GM12878 (cell line): ENCODE results near the gene INTS6. TPM values are rescaled to one million over a fixed set of nuclear protein-coding genes. Genes with fewer than 3 reads are reported as not detected.

Source experiments
- ATAC-seq: fragments of 200-7000 bp; cut with Tn5 transposase; 3 replicates; pipeline ENCODE4 v1.9.1; 2020; ENCODE audit warnings: mild to moderate bottlenecking, moderate library complexity
- BruUV-seq: library from RNA; stranded (reverse); fragments of 400-500 nt; replicated peaks from 2 replicates; lab custom pipeline; 2021; lab: Mats Ljungman, UMichigan
- CTCF ChIA-PET: fragments of 300-600 bp; sonication (Branson Sonifier 250); formaldehyde crosslinking; extraction: SDS; loops from one replicate; lab custom pipeline; 2021; ENCODE audit warnings: inconsistent platforms; lab: Yijun Ruan, JAX
- POLR2A ChIA-PET: fragments of 350-600 bp; formaldehyde crosslinking; extraction: SDS; loops from one replicate; lab custom pipeline; 2021; ENCODE audit warnings: inconsistent platforms; lab: Charles Lee
- RAD21 ChIA-PET: fragments of 300-600 bp; sonication (Branson Sonifier 250); formaldehyde crosslinking; loops from one replicate; lab custom pipeline; 2023; ENCODE audit warnings: antibody characterized with exemption; ENCODE audit not compliant: unreplicated experiment; lab: Charles Lee
- SMC1A ChIA-PET: fragments of 300-600 bp; sonication (Branson Sonifier 250); formaldehyde crosslinking; loops from one replicate; lab custom pipeline; 2023; ENCODE audit not compliant: unreplicated experiment, uncharacterized antibody; lab: Charles Lee
- DNase-seq: peaks from one replicate; pipeline ENCODE4 v3.0.0-alpha.2; 2011; ENCODE audit warnings: low read depth, low spot score
- FAIRE-seq: peaks from 3 replicates; lab custom pipeline; 2011; peaks lifted over from hg19 to GRCh38; lab: Jason Lieb, UNC
- H2AFZ ChIP-seq: 2 replicates; pipeline ENCODE4 v1.6.0; 2011; ENCODE audit warnings: low read depth, low read length, control low read depth; ENCODE audit not compliant: control insufficient read depth
- H3K27ac ChIP-seq: 2 replicates; pipeline ENCODE4 v1.5.1; 2011; ENCODE audit warnings: control low read depth; ENCODE audit not compliant: control insufficient read depth, insufficient read depth
- H3K27me3 ChIP-seq, 2 experiments: replicated peaks in 1 of 2; 2 replicates each; pipeline versions ENCODE4 v1.6.0 to v1.6.1; 2011; ENCODE audit warnings: low read length in 1 of 2; ENCODE audit not compliant: control insufficient read depth in 2 of 2, insufficient read depth in 2 of 2
- H3K36me3 ChIP-seq, 2 experiments: 2 replicates each; pipeline ENCODE4 v1.5.1; 2011; ENCODE audit warnings: low read length in 1 of 2; ENCODE audit not compliant: control insufficient read depth in 2 of 2, insufficient read depth in 2 of 2
- H3K4me1 ChIP-seq: 2 replicates; pipeline ENCODE4 v1.6.1; 2011; ENCODE audit warnings: mild to moderate bottlenecking, low read length, moderate library complexity, mixed read lengths; ENCODE audit not compliant: control insufficient read depth, insufficient read depth
- H3K4me2 ChIP-seq: 2 replicates; pipeline ENCODE4 v1.6.0; 2011; ENCODE audit warnings: control low read depth; ENCODE audit not compliant: control insufficient read depth, insufficient read depth
- H3K4me3 ChIP-seq: fragments of 200-600 bp; sonication (generic); 2 replicates; pipeline ENCODE4 v1.5.1; 2016
- H3K79me2 ChIP-seq: 2 replicates; pipeline ENCODE4 v1.6.0; 2011; ENCODE audit warnings: low read length; ENCODE audit not compliant: control insufficient read depth, insufficient read depth
- H3K9ac ChIP-seq: 2 replicates; pipeline ENCODE4 v1.8.0; 2011; ENCODE audit warnings: low read length, control low read depth, mixed read lengths; ENCODE audit not compliant: control insufficient read depth, insufficient read depth
- H3K9me3 ChIP-seq: replicated peaks from 3 replicates; pipeline ENCODE4 v1.5.1; 2011; ENCODE audit warnings: mild to moderate bottlenecking, low read length; ENCODE audit not compliant: control insufficient read depth, insufficient read depth
- H4K20me1 ChIP-seq: 2 replicates; pipeline ENCODE4 v1.6.0; 2011; ENCODE audit not compliant: control insufficient read depth, insufficient read depth
- BRCA1 ChIP-seq: IDR thresholded peaks from 2 replicates; pipeline ENCODE4 v1.6.1; 2011; ENCODE audit warnings: low read depth, low read length, improper control_type of control experiment
- CBX5 ChIP-seq: sonication (generic); IDR thresholded peaks from 2 replicates; pipeline ENCODE4 v1.6.1; 2016; ENCODE audit warnings: low read depth, moderate library complexity, mild to moderate bottlenecking, inconsistent platforms
- CEBPB ChIP-seq, 2 experiments: fragments of 150-350 bp in 1 of 2; IDR thresholded peaks; 2 replicates each; pipeline ENCODE4 v1.6.1; 2012 to 2014; ENCODE audit warnings: low read depth in 2 of 2, low read length in 2 of 2, borderline replicate concordance in 1 of 2, inconsistent platforms in 1 of 2
- EED ChIP-seq: sonication (generic); IDR thresholded peaks from 2 replicates; pipeline ENCODE4 v1.6.1; 2016; ENCODE audit warnings: antibody characterized with exemption, low read depth
- FOXM1 ChIP-seq: IDR thresholded peaks from 2 replicates; pipeline ENCODE4 v1.6.1; 2012; ENCODE audit warnings: low read depth, mild to moderate bottlenecking, inconsistent platforms, low read length, moderate library complexity
- GABPA ChIP-seq: IDR thresholded peaks from 2 replicates; pipeline ENCODE4 v1.6.1; 2014; ENCODE audit warnings: antibody characterized with exemption, low read depth, mild to moderate bottlenecking, inconsistent platforms
- GATAD2B ChIP-seq: fragments of 450-650 bp; conservative IDR thresholded peaks from 2 replicates; pipeline ENCODE4 v1.6.1; 2017; ENCODE audit warnings: low read depth, mild to moderate bottlenecking, moderate library complexity
- LARP7 ChIP-seq: fragments of 450-650 bp; IDR thresholded peaks from 2 replicates; pipeline ENCODE4 v1.6.1; 2017; ENCODE audit warnings: mild to moderate bottlenecking
- MEF2A ChIP-seq: IDR thresholded peaks from 2 replicates; pipeline ENCODE4 v1.6.1; 2011; ENCODE audit warnings: low read depth, mild to moderate bottlenecking, low read length, moderate library complexity; ENCODE audit not compliant: insufficient read depth
- MTA3 ChIP-seq: IDR thresholded peaks from 2 replicates; pipeline ENCODE4 v1.6.1; 2012; ENCODE audit warnings: low read length, inconsistent platforms, borderline replicate concordance
- NBN ChIP-seq: fragments of 450-650 bp; IDR thresholded peaks from 2 replicates; pipeline ENCODE4 v1.6.1; 2016
- NFYB ChIP-seq: IDR thresholded peaks from 2 replicates; pipeline ENCODE4 v1.6.1; 2011; ENCODE audit warnings: low read depth, mild to moderate bottlenecking, low read length, improper control_type of control experiment, moderate library complexity; ENCODE audit not compliant: insufficient read depth
- NRF1 ChIP-seq: conservative IDR thresholded peaks from 2 replicates; pipeline ENCODE4 v1.6.1; 2011; ENCODE audit warnings: mild to moderate bottlenecking, low read depth, low read length, improper control_type of control experiment
- SMAD1 ChIP-seq: fragments of 450-650 bp; IDR thresholded peaks from 2 replicates; pipeline ENCODE4 v1.6.1; 2018; ENCODE audit warnings: mild to moderate bottlenecking, low read depth; ENCODE audit not compliant: partially characterized antibody
- SMC3 ChIP-seq: IDR thresholded peaks from 2 replicates; pipeline ENCODE4 v1.6.1; 2011; ENCODE audit warnings: low read length, improper control_type of control experiment, borderline replicate concordance
- STAT3 ChIP-seq: IDR thresholded peaks from 2 replicates; pipeline ENCODE4 v1.6.1; 2011; ENCODE audit warnings: low read depth, low read length, improper control_type of control experiment
- YY1 ChIP-seq: IDR thresholded peaks from 2 replicates; pipeline ENCODE4 v1.6.1; 2011; ENCODE audit warnings: low read depth, mild to moderate bottlenecking, low read length
- WGBS: methylation state at CpG from one replicate; pipeline ENCODE4 v1.1.6; 2016; ENCODE audit warnings: low lambda C conversion rate; ENCODE audit not compliant: insufficient replicate concordance, insufficient coverage; ENCODE audit errors: missing lambda C conversion rate; 5-methylcytosine and 5-hydroxymethylcytosine counted together
- in situ Hi-C: fragments of 300-500 bp; cut with MboI; formaldehyde crosslinking; loops from 9 replicates; pipeline ENCODE4 v1.14.3; 2018; ENCODE audit warnings: mixed read lengths
- intact Hi-C: fragments of 100-400 bp; cut with micrococcal nuclease; formaldehyde crosslinking; loops from one replicate; pipeline ENCODE4 v1.14.2; 2022; ENCODE audit not compliant: unreplicated experiment
- polyA plus RNA-seq, 11 experiments: library from polyadenylated mRNA; depleted of rRNA in 4 of 11; unstranded in 6 of 11; stranded (reverse) in 5 of 11; fragments of >200 nt; fragmentation: Nextera tagmentation in 4 of 11; fragmentation: Illumina TruSeq in 1 of 11; extraction: Ambion mirVana in 4 of 11; extraction: Trizol in 1 of 11; gene quantifications; 1 replicate in 1 of 11; 2 replicates in 10 of 11; pipeline versions ENCODE4 v1.2.1 to v1.2.3, GENCODE V29; 2011 to 2016; ENCODE audit warnings: inconsistent platforms in 2 of 11, missing spikeins in 2 of 11, low read depth in 1 of 11
- total RNA-seq, 4 experiments: library from RNA; depleted of rRNA in 3 of 4; stranded (reverse); fragments of >200 nt in 3 of 4; fragmentation: Illumina TruSeq in 1 of 4; extraction: Trizol in 1 of 4; gene quantifications; 2 replicates each; pipeline versions ENCODE4 v1.2.1 to v1.2.3, GENCODE V29; 2013 to 2021
- TF ChIP-seq, protein P1 (sequence below): fragments of 150-350 bp; IDR thresholded peaks from 2 replicates; pipeline ENCODE4 v1.6.1; 2014; ENCODE audit warnings: mild to moderate bottlenecking, low read depth, low read length
- TF ChIP-seq, protein P2 (sequence below): IDR thresholded peaks from 2 replicates; pipeline ENCODE4 v1.6.1; 2012; ENCODE audit warnings: low read depth, low read length, improper control_type of control experiment
- TF ChIP-seq, protein P3 (sequence below): IDR thresholded peaks from 2 replicates; pipeline ENCODE4 v1.6.1; 2012; ENCODE audit warnings: low read depth, low read length, improper control_type of control experiment

INTS6 gene
- total and polyA plus RNA-seq, 10 of the 15 experiments (the other 5 are each of a cell fraction or from before 2014, with no cell fraction given) = 7.2 to 57.7 (median 30.9) TPM

DNA sequence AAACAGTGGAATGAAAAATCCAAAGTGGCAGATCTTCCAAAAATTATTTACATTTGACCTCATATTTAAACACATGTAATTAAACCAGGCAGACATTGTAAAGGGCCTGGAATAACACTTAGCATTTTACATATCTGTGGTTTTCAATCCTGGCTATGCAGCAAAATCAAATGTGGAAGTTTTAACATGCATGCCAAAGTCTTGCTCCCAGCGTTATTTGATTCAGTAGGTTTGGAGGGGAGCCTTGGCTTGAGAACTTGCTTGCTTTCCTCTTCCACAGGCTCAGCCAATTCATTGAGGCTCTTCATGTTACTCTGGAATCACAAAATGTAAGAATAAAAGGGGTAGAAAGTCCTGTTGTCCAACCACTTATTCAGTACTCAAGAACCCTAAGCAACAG, 42.5 kb upstream of the INTS6 start:
- intact Hi-C loops (no loop called here), in situ Hi-C loops (no loop called here)
- 43% methylated on average over 1 of the region's 1 CpG for WGBS
- no peak for FAIRE-seq
- POLR2A ChIA-PET = no interaction called here
- no peaks in the 10 kb centered on the region for H3K27me3 ChIP-seq
- CTCF ChIA-PET = no interaction called here
- BruUV-seq = no TSS peak
- TF ChIP-seq CEBPB (IDR thresholded peaks at IDR 0.05; ENCODE audit: borderline replicate concordance in 1 of 2, low read depth in 2 of 2, low read length in 2 of 2) = no peak
- no peak for TF ChIP-seq EED
- no peak for TF ChIP-seq BRCA1
- TF ChIP-seq GABPA = no peak
- no peak for TF ChIP-seq SMAD1
- no peak for TF ChIP-seq YY1
- TF ChIP-seq NRF1 = no peak
- no peak for TF ChIP-seq SMC3
- TF ChIP-seq FOXM1 = no peak
- no peak for TF ChIP-seq STAT3
- no peak for TF ChIP-seq CBX5
- TF ChIP-seq LARP7 = no peak
- no peak for TF ChIP-seq NFYB
- TF ChIP-seq NBN = no peak
- TF ChIP-seq GATAD2B = no peak
- TF ChIP-seq, protein P1, sequence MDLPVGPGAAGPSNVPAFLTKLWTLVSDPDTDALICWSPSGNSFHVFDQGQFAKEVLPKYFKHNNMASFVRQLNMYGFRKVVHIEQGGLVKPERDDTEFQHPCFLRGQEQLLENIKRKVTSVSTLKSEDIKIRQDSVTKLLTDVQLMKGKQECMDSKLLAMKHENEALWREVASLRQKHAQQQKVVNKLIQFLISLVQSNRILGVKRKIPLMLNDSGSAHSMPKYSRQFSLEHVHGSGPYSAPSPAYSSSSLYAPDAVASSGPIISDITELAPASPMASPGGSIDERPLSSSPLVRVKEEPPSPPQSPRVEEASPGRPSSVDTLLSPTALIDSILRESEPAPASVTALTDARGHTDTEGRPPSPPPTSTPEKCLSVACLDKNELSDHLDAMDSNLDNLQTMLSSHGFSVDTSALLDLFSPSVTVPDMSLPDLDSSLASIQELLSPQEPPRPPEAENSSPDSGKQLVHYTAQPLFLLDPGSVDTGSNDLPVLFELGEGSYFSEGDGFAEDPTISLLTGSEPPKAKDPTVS = no peak
- no peak for TF ChIP-seq MTA3
- TF ChIP-seq, protein P2, sequence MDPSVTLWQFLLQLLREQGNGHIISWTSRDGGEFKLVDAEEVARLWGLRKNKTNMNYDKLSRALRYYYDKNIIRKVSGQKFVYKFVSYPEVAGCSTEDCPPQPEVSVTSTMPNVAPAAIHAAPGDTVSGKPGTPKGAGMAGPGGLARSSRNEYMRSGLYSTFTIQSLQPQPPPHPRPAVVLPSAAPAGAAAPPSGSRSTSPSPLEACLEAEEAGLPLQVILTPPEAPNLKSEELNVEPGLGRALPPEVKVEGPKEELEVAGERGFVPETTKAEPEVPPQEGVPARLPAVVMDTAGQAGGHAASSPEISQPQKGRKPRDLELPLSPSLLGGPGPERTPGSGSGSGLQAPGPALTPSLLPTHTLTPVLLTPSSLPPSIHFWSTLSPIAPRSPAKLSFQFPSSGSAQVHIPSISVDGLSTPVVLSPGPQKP = no peak
- TF ChIP-seq MEF2A = no peak
- TF ChIP-seq, protein P3, sequence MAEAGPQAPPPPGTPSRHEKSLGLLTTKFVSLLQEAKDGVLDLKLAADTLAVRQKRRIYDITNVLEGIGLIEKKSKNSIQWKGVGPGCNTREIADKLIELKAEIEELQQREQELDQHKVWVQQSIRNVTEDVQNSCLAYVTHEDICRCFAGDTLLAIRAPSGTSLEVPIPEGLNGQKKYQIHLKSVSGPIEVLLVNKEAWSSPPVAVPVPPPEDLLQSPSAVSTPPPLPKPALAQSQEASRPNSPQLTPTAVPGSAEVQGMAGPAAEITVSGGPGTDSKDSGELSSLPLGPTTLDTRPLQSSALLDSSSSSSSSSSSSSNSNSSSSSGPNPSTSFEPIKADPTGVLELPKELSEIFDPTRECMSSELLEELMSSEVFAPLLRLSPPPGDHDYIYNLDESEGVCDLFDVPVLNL = no peak
- no peaks in the 10 kb centered on the region for H3K4me1 ChIP-seq
- no peak for ATAC-seq
- SMC1A ChIA-PET = no interaction called here
- no peak overlapping the region for H2AFZ ChIP-seq
- H3K9me3 ChIP-seq = no peaks in the 10 kb centered on the region
- no peak for DNase-seq
- no peaks in the 10 kb centered on the region for H3K36me3 ChIP-seq
- no peak overlapping the region for H3K4me2 ChIP-seq
- RAD21 ChIA-PET = no interaction called here
- no peak overlapping the region for H3K27ac ChIP-seq
- H3K9ac ChIP-seq = no peak overlapping the region
- H4K20me1 ChIP-seq = no peaks in the 10 kb centered on the region
- H3K79me2 ChIP-seq = no peaks in the 10 kb centered on the region
- H3K4me3 ChIP-seq = no peak overlapping the region
